ENCODE results near the gene MRO.

Gene MRO

DNA sequence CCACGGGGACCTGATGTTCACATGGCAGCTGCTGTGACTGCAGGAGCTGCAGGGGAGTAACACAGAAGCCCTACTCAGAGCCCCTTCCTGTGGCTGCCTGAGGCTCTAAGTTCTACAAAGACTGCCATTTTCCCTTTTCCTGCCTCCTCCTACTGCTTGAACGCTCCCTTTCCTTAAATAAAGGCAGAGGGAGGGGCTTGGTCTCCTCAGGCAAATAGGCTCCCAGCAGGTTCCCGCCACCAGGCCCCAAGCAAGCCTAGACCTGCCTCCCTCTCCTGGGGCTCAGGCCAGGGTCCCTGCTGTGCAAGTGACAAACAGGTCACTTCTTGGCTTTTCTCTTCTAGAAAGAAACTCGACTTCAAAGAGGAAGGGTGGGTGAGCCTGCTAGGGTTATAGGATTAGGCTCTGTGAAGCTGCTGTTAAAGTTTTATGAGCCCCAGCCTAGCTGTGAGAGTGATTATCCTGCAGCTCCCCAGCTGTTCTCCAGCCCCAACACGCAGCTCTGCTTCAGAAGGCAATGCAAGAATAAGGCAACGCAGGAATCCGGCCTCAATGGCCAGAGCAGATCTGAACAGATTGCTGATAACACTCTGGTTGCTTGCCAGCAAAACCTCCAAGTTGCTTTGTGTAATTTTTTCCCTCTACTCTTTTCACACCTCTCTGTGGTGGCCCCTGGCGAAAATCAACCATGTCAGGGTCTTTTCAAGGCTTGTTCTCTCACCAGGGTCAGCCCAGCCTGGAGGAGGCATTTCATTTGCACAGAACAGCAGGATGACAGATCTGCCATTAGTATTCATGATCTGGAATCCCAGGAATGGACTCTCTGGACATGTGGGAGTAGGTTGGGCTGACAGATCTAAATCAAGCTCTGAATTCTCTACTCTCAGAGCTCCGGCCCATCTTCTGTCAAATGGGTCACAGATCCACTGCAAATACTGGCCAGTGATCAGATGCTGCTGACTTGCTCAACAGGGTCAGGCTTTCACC, 71.3 kb downstream of the MRO start:
- no peak for DNase-seq (ENCODE audit: low spot score)
- FAIRE-seq, result no peak

- DNase-seq (ENCODE audit: low spot score) (no peak), FAIRE-seq (no peak)
Measured at GRCh38 chr18:50747849-50748242, 72.0 kb downstream of the MRO start.

DNA sequence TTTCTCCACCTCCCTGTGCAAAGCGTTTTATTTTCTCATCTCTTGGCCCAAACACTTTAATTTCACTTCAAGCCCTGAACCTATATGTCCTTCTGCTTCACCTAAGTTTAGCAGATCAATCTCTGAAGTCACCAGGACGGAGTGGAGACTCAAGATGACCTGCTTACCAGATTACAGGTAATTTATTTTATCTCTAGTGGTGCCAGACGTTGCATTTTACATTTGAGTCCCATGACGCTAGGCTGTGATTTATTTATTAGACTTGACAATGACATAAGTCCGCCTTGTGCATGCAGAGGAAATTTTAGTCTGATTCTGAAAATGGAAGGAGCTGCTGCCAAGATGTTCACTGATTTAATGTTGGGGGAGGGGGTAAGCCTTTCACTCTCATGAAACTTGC, 73.9 kb downstream of the MRO start:
- FAIRE-seq (no peak), DNase-seq (ENCODE audit: low spot score) (no peak)

All from RCC 7860 (cell line).